IMR-90 (cell line): Measurements from ENCODE around the gene TENM3. TPM values are rescaled to one million over a fixed set of nuclear protein-coding genes. Genes with fewer than 3 reads are reported as not detected.

ENCODE experiments used
- ATAC-seq: fragments of 200-7000 bp; cut with Tn5 transposase; 2 replicates; pipeline ENCODE4 v1.9.1; 2020; ENCODE audit warnings: low read depth, mild to moderate bottlenecking, moderate library complexity
- BruUV-seq: library from RNA; stranded (reverse); fragments of 400-500 nt; replicated peaks from 2 replicates; lab custom pipeline; 2021; lab: Mats Ljungman, UMichigan
- CTCF ChIA-PET: fragments of 300-600 bp; formaldehyde crosslinking; extraction: SDS; loops from one replicate; lab custom pipeline; 2021; ENCODE audit warnings: antibody characterized with exemption; lab: Yijun Ruan, JAX
- POLR2A ChIA-PET: fragments of 300-600 bp; sonication (Branson Sonifier 250); formaldehyde crosslinking; loops from one replicate; lab custom pipeline; 2022; ENCODE audit warnings: antibody characterized with exemption; ENCODE audit not compliant: unreplicated experiment; lab: Charles Lee
- DNase-seq: peaks from one replicate; pipeline ENCODE4 v3.0.0; 2013
- H2AFZ ChIP-seq: replicated peaks from 2 replicates; pipeline ENCODE3; 2013; ENCODE audit warnings: low read length, mild to moderate bottlenecking; ENCODE audit not compliant: poor library complexity
- H2AK5ac ChIP-seq: 2 replicates; pipeline ENCODE4 v1.6.1; 2013; ENCODE audit warnings: low read depth, low read length, inconsistent platforms
- H2AK9ac ChIP-seq: replicated peaks from 2 replicates; pipeline ENCODE3; 2013; ENCODE audit warnings: mild to moderate bottlenecking, low read depth, low read length, moderate library complexity; ENCODE audit not compliant: poor library complexity
- H2BK120ac ChIP-seq: 2 replicates; pipeline ENCODE4 v1.6.1; 2013; ENCODE audit warnings: low read depth, low read length, inconsistent platforms
- H2BK15ac ChIP-seq: 3 replicates; pipeline ENCODE4 v1.6.1; 2013; ENCODE audit warnings: low read depth, low read length, inconsistent platforms
- H2BK20ac ChIP-seq: 2 replicates; pipeline ENCODE4 v1.6.1; 2013; ENCODE audit warnings: low read depth, mild to moderate bottlenecking, inconsistent platforms, low read length, moderate library complexity
- H2BK5ac ChIP-seq: 2 replicates; pipeline ENCODE4 v1.6.1; 2013; ENCODE audit warnings: mild to moderate bottlenecking, low read depth, low read length, inconsistent platforms; ENCODE audit not compliant: poor library complexity, severe bottlenecking
- H3K14ac ChIP-seq: replicated peaks from 2 replicates; pipeline ENCODE4 v1.6.1; 2013; ENCODE audit warnings: low read depth, low read length, inconsistent platforms
- H3K18ac ChIP-seq: 2 replicates; pipeline ENCODE4 v1.6.1; 2013; ENCODE audit warnings: low read depth, low read length, control low read depth
- H3K23ac ChIP-seq: 2 replicates; pipeline ENCODE4 v1.6.1; 2013; ENCODE audit warnings: low read depth, low read length, inconsistent platforms
- H3K27ac ChIP-seq: 2 replicates; pipeline ENCODE4 v1.5.1; 2013; ENCODE audit warnings: mild to moderate bottlenecking, control low read depth, low read length; ENCODE audit not compliant: insufficient read depth
- H3K27me3 ChIP-seq: 2 replicates; pipeline ENCODE4 v1.6.1; 2013; ENCODE audit warnings: low read length; ENCODE audit not compliant: control insufficient read depth, insufficient read depth
- H3K36me3 ChIP-seq: 2 replicates; pipeline ENCODE4 v1.6.1; 2013; ENCODE audit warnings: low read length, mixed read lengths; ENCODE audit not compliant: control insufficient read depth, insufficient read depth
- H3K4ac ChIP-seq: 2 replicates; pipeline ENCODE4 v1.6.1; 2013; ENCODE audit warnings: low read depth, low read length, inconsistent platforms
- H3K4me1 ChIP-seq: 2 replicates; pipeline ENCODE4 v1.6.1; 2013; ENCODE audit warnings: low read length, mixed read lengths; ENCODE audit not compliant: control insufficient read depth, insufficient read depth
- H3K4me2 ChIP-seq: 2 replicates; pipeline ENCODE4 v1.6.1; 2013; ENCODE audit warnings: low read depth, mild to moderate bottlenecking, control low read depth, low read length, moderate library complexity
- H3K4me3 ChIP-seq: 2 replicates; pipeline ENCODE4 v1.5.1; 2013; ENCODE audit warnings: low read depth, mild to moderate bottlenecking, control low read depth, low read length, moderate library complexity; ENCODE audit not compliant: insufficient read depth
- H3K56ac ChIP-seq: 2 replicates; pipeline ENCODE4 v1.6.1; 2013; ENCODE audit warnings: low read length, inconsistent platforms; ENCODE audit not compliant: insufficient read depth; ENCODE audit errors: extremely low read depth
- H3K79me1 ChIP-seq, 2 experiments: 2 replicates each; pipeline ENCODE4 v1.6.1; 2013; ENCODE audit warnings: low read length in 2 of 2, inconsistent platforms in 1 of 2, low read depth in 1 of 2
- H3K9ac ChIP-seq: 2 replicates; pipeline ENCODE4 v1.6.1; 2013; ENCODE audit warnings: low read depth, low read length, control low read depth
- H3K9me1 ChIP-seq: 2 replicates; pipeline ENCODE4 v1.6.1; 2013; ENCODE audit warnings: low read length, inconsistent platforms; ENCODE audit not compliant: insufficient read depth
- H3K9me3 ChIP-seq: 2 replicates; pipeline ENCODE4 v1.6.1; 2013; ENCODE audit warnings: low read length; ENCODE audit not compliant: control insufficient read depth, insufficient read depth
- H4K20me1 ChIP-seq: 2 replicates; pipeline ENCODE4 v1.6.1; 2013; ENCODE audit warnings: low read length, inconsistent platforms; ENCODE audit not compliant: insufficient read depth
- H4K5ac ChIP-seq: 2 replicates; pipeline ENCODE4 v1.6.1; 2013; ENCODE audit warnings: mild to moderate bottlenecking, low read depth, low read length, control low read depth
- H4K8ac ChIP-seq, 2 experiments: 2 replicates each; pipeline ENCODE4 v1.6.1; 2013; ENCODE audit warnings: low read depth in 2 of 2, low read length in 2 of 2, control low read depth in 1 of 2, inconsistent platforms in 1 of 2
- H4K91ac ChIP-seq: 2 replicates; pipeline ENCODE4 v1.6.1; 2013; ENCODE audit warnings: low read depth, low read length, inconsistent platforms; ENCODE audit not compliant: insufficient read depth
- BHLHE40 ChIP-seq: fragments of 150-350 bp; IDR thresholded peaks from 2 replicates; pipeline ENCODE4 v1.6.1; 2016; ENCODE audit warnings: mild to moderate bottlenecking, low read depth, low read length
- CEBPB ChIP-seq: IDR thresholded peaks from 2 replicates; pipeline ENCODE4 v1.6.1; 2012; ENCODE audit warnings: low read depth, low read length, improper control_type of control experiment
- CHD1 ChIP-seq: IDR thresholded peaks from 2 replicates; pipeline ENCODE4 v1.6.1; 2012; ENCODE audit warnings: low read depth, low read length, improper control_type of control experiment
- CTCF ChIP-seq: conservative IDR thresholded peaks from 2 replicates; pipeline ENCODE4 v1.5.1; 2012; ENCODE audit warnings: mild to moderate bottlenecking, low read depth, low read length, improper control_type of control experiment
- ELK1 ChIP-seq: fragments of 150-350 bp; IDR thresholded peaks from 2 replicates; pipeline ENCODE4 v1.6.1; 2016; ENCODE audit warnings: low read depth, mild to moderate bottlenecking, low read length, moderate library complexity, borderline replicate concordance
- FOS ChIP-seq: fragments of 150-350 bp; IDR thresholded peaks from 2 replicates; pipeline ENCODE4 v1.6.1; 2016; ENCODE audit warnings: low read depth, low read length
- MAFK ChIP-seq: IDR thresholded peaks from 2 replicates; pipeline ENCODE4 v1.6.1; 2012; ENCODE audit warnings: low read depth, low read length, improper control_type of control experiment
- MAZ ChIP-seq: IDR thresholded peaks from 2 replicates; pipeline ENCODE4 v1.6.1; 2012; ENCODE audit warnings: low read depth, mild to moderate bottlenecking, low read length, improper control_type of control experiment, moderate library complexity, borderline replicate concordance
- MXI1 ChIP-seq: IDR thresholded peaks from 2 replicates; pipeline ENCODE4 v1.6.1; 2012; ENCODE audit warnings: low read depth, mild to moderate bottlenecking, low read length, moderate library complexity, borderline replicate concordance
- NFE2L2 ChIP-seq: fragments of 150-350 bp; IDR thresholded peaks from 2 replicates; pipeline ENCODE4 v1.6.1; 2016; ENCODE audit warnings: low read depth, mild to moderate bottlenecking, low read length
- POLR2A ChIP-seq: IDR thresholded peaks from 2 replicates; pipeline ENCODE4 v1.6.1; 2012; ENCODE audit warnings: mild to moderate bottlenecking, low read depth, low read length
- RAD21 ChIP-seq: IDR thresholded peaks from 2 replicates; pipeline ENCODE4 v1.6.1; 2012; ENCODE audit warnings: low read length, improper control_type of control experiment
- RCOR1 ChIP-seq: IDR thresholded peaks from 2 replicates; pipeline ENCODE4 v1.6.1; 2012; ENCODE audit warnings: mild to moderate bottlenecking, low read length, improper control_type of control experiment; ENCODE audit not compliant: insufficient replicate concordance
- RFX5 ChIP-seq: IDR thresholded peaks from 2 replicates; pipeline ENCODE4 v1.8.0; 2012; ENCODE audit warnings: low read depth, mild to moderate bottlenecking, low read length, moderate library complexity
- SMC3 ChIP-seq: fragments of 150-350 bp; IDR thresholded peaks from 2 replicates; pipeline ENCODE4 v1.6.1; 2016; ENCODE audit warnings: low read depth, mild to moderate bottlenecking, antibody characterized with exemption, low read length, moderate library complexity
- USF2 ChIP-seq: fragments of 150-350 bp; IDR thresholded peaks from 2 replicates; pipeline ENCODE4 v1.6.1; 2017; ENCODE audit warnings: mild to moderate bottlenecking, antibody characterized with exemption, low read length, low read depth
- WGBS, 2 experiments: methylation state at CpG; one replicate each; pipeline versions ENCODE4 v1.1.5 to v1.1.7; 2013; ENCODE audit warnings: missing lambda C conversion rate in 2 of 2; ENCODE audit not compliant: insufficient read length in 1 of 2; ENCODE audit errors: extremely low coverage in 2 of 2; 5-methylcytosine and 5-hydroxymethylcytosine counted together
- dilution Hi-C: fragments of 300-500 bp; cut with HindIII; formaldehyde crosslinking; loops from one replicate; pipeline ENCODE4 v1.14.3; 2018; ENCODE audit warnings: low sequenced_read_pairs; ENCODE audit not compliant: unreplicated experiment
- in situ Hi-C: fragments of 300-500 bp; cut with MboI; formaldehyde crosslinking; loops from 3 replicates; pipeline ENCODE4 v1.14.3; 2019; ENCODE audit warnings: low sequenced_read_pairs, inconsistent platforms, mixed read lengths
- intact Hi-C: fragments of 100-400 bp; cut with micrococcal nuclease; formaldehyde crosslinking; loops from 2 replicates; pipeline ENCODE4 v1.10.0; 2022
- polyA plus RNA-seq, 3 experiments: library from polyadenylated mRNA; depleted of rRNA; stranded (reverse); fragments of >200 nt; gene quantifications; 2 replicates each; pipeline ENCODE4 v1.2.3, GENCODE V29; 2012; ENCODE audit warnings: low replicate concordance in 1 of 3
- total RNA-seq: library from RNA; depleted of rRNA; stranded (reverse); fragments of >200 nt; gene quantifications from 2 replicates; pipeline ENCODE4 v1.2.3, GENCODE V29; 2012

Gene TENM3
- total and polyA plus RNA-seq, 2 of the 4 experiments (the other 2 are of a cell fraction), result 29.9 to 173 TPM

GRCh38 chr4:182277377-182277776, 34.2 kb downstream of the TENM3 start:
- DNase-seq (peak; percentile 68), ATAC-seq (peak; percentile 59)
- no peaks in the 10 kb centered on the region for H3K9me3 ChIP-seq
- no peak overlapping the region for H3K56ac ChIP-seq
- H3K9ac ChIP-seq, result no peak overlapping the region
- H3K18ac ChIP-seq, result no peak overlapping the region
- H3K27ac ChIP-seq, result no peak overlapping the region
- no peak overlapping the region for H4K91ac ChIP-seq
- H3K36me3 ChIP-seq, result no peaks in the 10 kb centered on the region
- ChIA-PET CTCF (interaction anchor here (0.5 kb wide), 1 partner anchor 707 kb away, joined by 3 read pairs; no protein-coding TSS in a partner anchor), POLR2A (no interaction called here)
- intact Hi-C loops, result no loop called here
- H2AK5ac ChIP-seq, result no peak overlapping the region
- H2AK9ac ChIP-seq, result no peak overlapping the region
- H2AFZ ChIP-seq, result no peak overlapping the region
- H3K4ac ChIP-seq, result no peak overlapping the region
- no peaks in the 10 kb centered on the region; the same call in 1 of the 2 replicates for H3K9me1 ChIP-seq
- H2BK15ac ChIP-seq, result no peak overlapping the region
- H4K20me1 ChIP-seq, result no peaks in the 10 kb centered on the region
- no peak overlapping the region for H2BK5ac ChIP-seq
- dilution Hi-C loops, result no loop called here
- TF ChIP-seq RAD21, result no peak
- no peak for TF ChIP-seq POLR2A
- TF ChIP-seq MXI1, result no peak
- no peak for TF ChIP-seq BHLHE40
- no peak for TF ChIP-seq USF2
- TF ChIP-seq RFX5, result no peak
- no peak for TF ChIP-seq FOS
- TF ChIP-seq CTCF, result no peak
- TF ChIP-seq ELK1, result no peak
- no peak for TF ChIP-seq NFE2L2
- TF ChIP-seq RCOR1, result no peak
- no peak for TF ChIP-seq MAZ
- TF ChIP-seq CHD1, result no peak
- TF ChIP-seq MAFK, result no peak
- TF ChIP-seq SMC3, result no peak
- TF ChIP-seq CEBPB, result no peak
- H3K79me1 ChIP-seq, result 0 out of 4 replicates have a peak, but pooled peaks cover 0 to 5% of the 10 kb centered on the region in 2 experiments
- H4K5ac ChIP-seq, result no peak overlapping the region
- no peak overlapping the region for H3K23ac ChIP-seq
- H3K4me2 ChIP-seq, result no peak overlapping the region
- BruUV-seq, result no TSS peak
- peaks cover 8% of the 10 kb centered on the region; the same call in 1 of the 2 replicates for H3K4me1 ChIP-seq
- WGBS, 2 experiments, result no CpG with 5 or more reads among the region's 2 CpGs
- no peak overlapping the region for H4K8ac ChIP-seq
- H3K4me3 ChIP-seq, result no peak overlapping the region
- H3K27me3 ChIP-seq, result no peaks in the 10 kb centered on the region
- H2BK120ac ChIP-seq, result no peak overlapping the region
- H3K14ac ChIP-seq, result no peak overlapping the region
- no peak overlapping the region for H2BK20ac ChIP-seq
- in situ Hi-C loops, result no loop called here
